WTC11 (cell line): Measurements from ENCODE around the gene WASF3. TPM values are rescaled to one million over a fixed set of nuclear protein-coding genes. Genes with fewer than 3 reads are reported as not detected.

Experiments used
- ATAC-seq: fragments of 200-7000 bp; cut with Tn5 transposase; 2 replicates; pipeline ENCODE4 v1.10.0; 2021; ENCODE audit warnings: mild to moderate bottlenecking, moderate library complexity
- CTCF ChIA-PET: fragments of 300-600 bp; sonication (Branson Sonifier 250); formaldehyde crosslinking; loops from one replicate; lab custom pipeline; 2021; ENCODE audit warnings: antibody characterized with exemption; lab: Charles Lee
- POLR2A ChIA-PET: fragments of 350-600 bp; sonication (Branson Sonifier 250); formaldehyde crosslinking; loops from one replicate; lab custom pipeline; 2021; ENCODE audit warnings: antibody characterized with exemption; lab: Charles Lee
- DNase-seq: peaks from one replicate; pipeline ENCODE4 v3.0.0; 2021; ENCODE audit warnings: low spot score
- H3K27ac Mint-ChIP-seq: 2 replicates; pipeline ENCODE4 v1.8.0; 2021; ENCODE audit warnings: mixed read lengths
- H3K27me3 Mint-ChIP-seq: 2 replicates; pipeline ENCODE4 v1.8.0; 2021; ENCODE audit warnings: low read depth, mild to moderate bottlenecking, moderate library complexity, mixed read lengths
- H3K36me3 Mint-ChIP-seq: 2 replicates; pipeline ENCODE4 v1.8.0; 2021; ENCODE audit warnings: mixed read lengths
- H3K4me1 Mint-ChIP-seq: 2 replicates; pipeline ENCODE4 v1.8.0; 2022; ENCODE audit warnings: mixed read lengths
- H3K4me3 Mint-ChIP-seq: 2 replicates; pipeline ENCODE4 v1.8.0; 2021; ENCODE audit warnings: mild to moderate bottlenecking, moderate library complexity, mixed read lengths
- H3K9me3 Mint-ChIP-seq: 2 replicates; pipeline ENCODE4 v1.8.0; 2021; ENCODE audit warnings: mixed read lengths
- ARID4B ChIP-seq: sonication (generic); formaldehyde crosslinking; IDR thresholded peaks from 2 replicates; pipeline ENCODE4 v1.8.0; 2023; ENCODE audit warnings: missing genetic modification reagents, mild to moderate bottlenecking, borderline replicate concordance
- CREB1 ChIP-seq: sonication (generic); formaldehyde crosslinking; IDR thresholded peaks from 2 replicates; pipeline ENCODE4 v1.8.0; 2023; ENCODE audit warnings: mild to moderate bottlenecking, missing genetic modification reagents
- E2F5 ChIP-seq: sonication (generic); formaldehyde crosslinking; IDR thresholded peaks from 2 replicates; pipeline ENCODE4 v1.8.1; 2022; ENCODE audit warnings: mild to moderate bottlenecking, moderate library complexity, missing genetic modification reagents
- ETV6 ChIP-seq: sonication (generic); formaldehyde crosslinking; IDR thresholded peaks from 2 replicates; pipeline ENCODE4 v1.8.1; 2022; ENCODE audit warnings: mild to moderate bottlenecking, missing genetic modification reagents
- FOXP1 ChIP-seq: sonication (generic); formaldehyde crosslinking; IDR thresholded peaks from 2 replicates; pipeline ENCODE4 v1.8.0; 2022; ENCODE audit warnings: missing genetic modification reagents, mild to moderate bottlenecking, moderate library complexity, borderline replicate concordance
- GABPB1 ChIP-seq: sonication (generic); formaldehyde crosslinking; IDR thresholded peaks from 2 replicates; pipeline ENCODE4 v1.8.1; 2023; ENCODE audit warnings: mild to moderate bottlenecking, missing genetic modification reagents
- NR3C1 ChIP-seq: sonication (generic); formaldehyde crosslinking; conservative IDR thresholded peaks from 2 replicates; pipeline ENCODE4 v1.8.1; 2023; ENCODE audit warnings: low read depth, mild to moderate bottlenecking, missing genetic modification reagents
- SMAD3 ChIP-seq: sonication (generic); formaldehyde crosslinking; IDR thresholded peaks from 2 replicates; pipeline ENCODE4 v1.8.0; 2022; ENCODE audit warnings: missing genetic modification reagents, mild to moderate bottlenecking, borderline replicate concordance
- SMAD4 ChIP-seq: sonication (generic); formaldehyde crosslinking; IDR thresholded peaks from 2 replicates; pipeline ENCODE4 v1.8.0; 2022; ENCODE audit warnings: mild to moderate bottlenecking, missing genetic modification reagents
- STAT6 ChIP-seq: sonication (generic); formaldehyde crosslinking; conservative IDR thresholded peaks from 2 replicates; pipeline ENCODE4 v1.8.1; 2023; ENCODE audit warnings: mild to moderate bottlenecking, low read depth, missing genetic modification reagents, moderate library complexity
- ZNF219 ChIP-seq: sonication (generic); formaldehyde crosslinking; IDR thresholded peaks from 2 replicates; pipeline ENCODE4 v1.8.0; 2023; ENCODE audit warnings: missing genetic modification reagents, mild to moderate bottlenecking, borderline replicate concordance
- total RNA-seq: library from RNA; stranded (reverse); gene quantifications from 3 replicates; pipeline ENCODE4 v1.2.3, GENCODE V29; 2021
- TF ChIP-seq, protein P1 (sequence below): fragments of 250-450 bp; sonication (Bioruptor Pico); conservative IDR thresholded peaks from 2 replicates; pipeline ENCODE4 v1.9.0; 2021; ENCODE audit warnings: mild to moderate bottlenecking
- TF ChIP-seq, protein P2 (sequence below): sonication (generic); formaldehyde crosslinking; IDR thresholded peaks from 2 replicates; pipeline ENCODE4 v1.8.0; 2023; ENCODE audit warnings: missing genetic modification reagents
- TF ChIP-seq, protein P3 (sequence below): fragments of 250-450 bp; sonication (Bioruptor Pico); IDR thresholded peaks from 2 replicates; pipeline ENCODE4 v2.1.2; 2022; ENCODE audit warnings: mild to moderate bottlenecking, moderate library complexity
- TF ChIP-seq, protein P4 (sequence below): sonication (generic); formaldehyde crosslinking; IDR thresholded peaks from 2 replicates; pipeline ENCODE4 v1.8.0; 2022; ENCODE audit warnings: mild to moderate bottlenecking, missing genetic modification reagents

The WASF3 gene
- total RNA-seq, 1 experiment from 2014 or later: 26.8 TPM

- Mint-ChIP-seq H3K9me3 (no peaks in the 10 kb centered on the region), H3K4me3 (no peak overlapping the region), H3K27me3 (no peaks in the 10 kb centered on the region), H3K36me3 (peaks cover 23% of the 10 kb centered on the region), H3K27ac (no peak overlapping the region), H3K4me1 (peaks cover 26% of the 10 kb centered on the region)
- ATAC-seq (no peak), DNase-seq (no peak)
- ChIA-PET CTCF (interaction anchor here (2.8 kb wide), 1 partner anchor 17 kb away, joined by 16 read pairs; no protein-coding TSS in a partner anchor), POLR2A (no interaction called here)
- TF ChIP-seq ETV6 (CRISPR knock-in tag) (no peak), ZNF219 (CRISPR knock-in tag) (no peak), ARID4B (CRISPR knock-in tag) (no peak)
- TF ChIP-seq, protein P1, sequence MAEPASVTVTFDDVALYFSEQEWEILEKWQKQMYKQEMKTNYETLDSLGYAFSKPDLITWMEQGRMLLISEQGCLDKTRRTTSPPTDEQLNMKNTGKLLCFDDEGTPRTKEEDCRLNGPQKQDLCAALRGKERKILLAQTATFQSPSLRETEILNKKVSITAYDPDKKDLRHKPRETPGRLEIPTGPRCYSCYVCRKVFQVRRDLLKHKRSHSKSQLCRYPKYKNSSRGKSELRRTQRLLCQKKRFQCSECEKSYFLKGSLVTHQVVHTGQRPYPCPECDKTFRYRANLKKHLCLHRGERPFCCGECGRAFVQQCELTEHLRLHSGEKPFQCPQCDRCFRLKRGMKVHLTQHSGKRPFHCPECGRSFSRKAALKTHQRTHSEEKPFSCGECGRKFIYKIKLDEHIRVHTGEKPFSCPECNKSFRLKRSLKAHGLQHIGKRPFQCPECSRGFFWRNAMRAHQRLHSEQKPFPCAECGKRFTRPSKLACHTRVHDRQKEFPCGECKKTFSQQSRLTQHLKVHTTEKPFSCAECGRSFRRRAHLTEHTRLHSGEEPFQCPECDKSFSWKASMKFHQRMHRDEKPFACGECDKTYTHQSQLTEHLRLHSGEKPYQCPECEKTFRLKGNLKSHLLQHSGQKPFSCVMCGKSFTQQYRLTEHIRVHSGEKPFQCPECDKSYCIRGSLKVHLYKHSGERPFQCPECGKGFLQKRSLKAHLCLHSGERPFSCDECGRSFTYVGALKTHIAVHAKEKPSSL (CRISPR knock-in tag): no peak
These were observed 123.6 kb downstream of the WASF3 start for GRCh38 chr13:26681036-26681435.

GRCh38 chr13:26682606-26683005 is 125.1 kb downstream of the WASF3 start:
- Mint-ChIP-seq H3K27ac (no peak overlapping the region), H3K4me3 (no peak overlapping the region), H3K9me3 (no peaks in the 10 kb centered on the region), H3K36me3 (peaks cover 24% of the 10 kb centered on the region), H3K4me1 (peaks cover 26% of the 10 kb centered on the region), H3K27me3 (no peaks in the 10 kb centered on the region)
- POLR2A ChIA-PET: no interaction called here
- no peak for ATAC-seq
- DNase-seq: no peak
- CTCF ChIA-PET: no interaction called here
- no peak for TF ChIP-seq NR3C1 (CRISPR knock-in tag)
- TF ChIP-seq GABPB1 (CRISPR knock-in tag): no peak
- TF ChIP-seq, protein P2, sequence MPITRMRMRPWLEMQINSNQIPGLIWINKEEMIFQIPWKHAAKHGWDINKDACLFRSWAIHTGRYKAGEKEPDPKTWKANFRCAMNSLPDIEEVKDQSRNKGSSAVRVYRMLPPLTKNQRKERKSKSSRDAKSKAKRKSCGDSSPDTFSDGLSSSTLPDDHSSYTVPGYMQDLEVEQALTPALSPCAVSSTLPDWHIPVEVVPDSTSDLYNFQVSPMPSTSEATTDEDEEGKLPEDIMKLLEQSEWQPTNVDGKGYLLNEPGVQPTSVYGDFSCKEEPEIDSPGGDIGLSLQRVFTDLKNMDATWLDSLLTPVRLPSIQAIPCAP (CRISPR knock-in tag): no peak
- TF ChIP-seq, protein P3, sequence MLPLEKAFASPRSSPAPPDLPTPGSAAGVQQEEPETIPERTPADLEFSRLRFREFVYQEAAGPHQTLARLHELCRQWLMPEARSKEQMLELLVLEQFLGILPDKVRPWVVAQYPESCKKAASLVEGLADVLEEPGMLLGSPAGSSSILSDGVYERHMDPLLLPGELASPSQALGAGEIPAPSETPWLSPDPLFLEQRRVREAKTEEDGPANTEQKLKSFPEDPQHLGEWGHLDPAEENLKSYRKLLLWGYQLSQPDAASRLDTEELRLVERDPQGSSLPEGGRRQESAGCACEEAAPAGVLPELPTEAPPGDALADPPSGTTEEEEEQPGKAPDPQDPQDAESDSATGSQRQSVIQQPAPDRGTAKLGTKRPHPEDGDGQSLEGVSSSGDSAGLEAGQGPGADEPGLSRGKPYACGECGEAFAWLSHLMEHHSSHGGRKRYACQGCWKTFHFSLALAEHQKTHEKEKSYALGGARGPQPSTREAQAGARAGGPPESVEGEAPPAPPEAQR: no peak
- no peak for TF ChIP-seq STAT6 (CRISPR knock-in tag)
- no peak for TF ChIP-seq ETV6 (CRISPR knock-in tag)
- no peak for TF ChIP-seq ARID4B (CRISPR knock-in tag)
- TF ChIP-seq SMAD4 (CRISPR knock-in tag): no peak
- no peak for TF ChIP-seq E2F5
- TF ChIP-seq, protein P4, sequence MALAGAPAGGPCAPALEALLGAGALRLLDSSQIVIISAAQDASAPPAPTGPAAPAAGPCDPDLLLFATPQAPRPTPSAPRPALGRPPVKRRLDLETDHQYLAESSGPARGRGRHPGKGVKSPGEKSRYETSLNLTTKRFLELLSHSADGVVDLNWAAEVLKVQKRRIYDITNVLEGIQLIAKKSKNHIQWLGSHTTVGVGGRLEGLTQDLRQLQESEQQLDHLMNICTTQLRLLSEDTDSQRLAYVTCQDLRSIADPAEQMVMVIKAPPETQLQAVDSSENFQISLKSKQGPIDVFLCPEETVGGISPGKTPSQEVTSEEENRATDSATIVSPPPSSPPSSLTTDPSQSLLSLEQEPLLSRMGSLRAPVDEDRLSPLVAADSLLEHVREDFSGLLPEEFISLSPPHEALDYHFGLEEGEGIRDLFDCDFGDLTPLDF (CRISPR knock-in tag): no peak
- no peak for TF ChIP-seq SMAD3 (CRISPR knock-in tag)
- TF ChIP-seq CREB1: no peak
- TF ChIP-seq FOXP1: no peak
